ENCODE results near the gene VDAC2. TPM values are rescaled to one million over a fixed set of nuclear protein-coding genes. Genes with fewer than 3 reads are reported as not detected.

VDAC2 gene
- total and polyA plus RNA-seq, 10 of the 15 experiments (the other 5 are each of a cell fraction or from before 2014, with no cell fraction given): 73.4 to 294 (median 146) TPM

DNA sequence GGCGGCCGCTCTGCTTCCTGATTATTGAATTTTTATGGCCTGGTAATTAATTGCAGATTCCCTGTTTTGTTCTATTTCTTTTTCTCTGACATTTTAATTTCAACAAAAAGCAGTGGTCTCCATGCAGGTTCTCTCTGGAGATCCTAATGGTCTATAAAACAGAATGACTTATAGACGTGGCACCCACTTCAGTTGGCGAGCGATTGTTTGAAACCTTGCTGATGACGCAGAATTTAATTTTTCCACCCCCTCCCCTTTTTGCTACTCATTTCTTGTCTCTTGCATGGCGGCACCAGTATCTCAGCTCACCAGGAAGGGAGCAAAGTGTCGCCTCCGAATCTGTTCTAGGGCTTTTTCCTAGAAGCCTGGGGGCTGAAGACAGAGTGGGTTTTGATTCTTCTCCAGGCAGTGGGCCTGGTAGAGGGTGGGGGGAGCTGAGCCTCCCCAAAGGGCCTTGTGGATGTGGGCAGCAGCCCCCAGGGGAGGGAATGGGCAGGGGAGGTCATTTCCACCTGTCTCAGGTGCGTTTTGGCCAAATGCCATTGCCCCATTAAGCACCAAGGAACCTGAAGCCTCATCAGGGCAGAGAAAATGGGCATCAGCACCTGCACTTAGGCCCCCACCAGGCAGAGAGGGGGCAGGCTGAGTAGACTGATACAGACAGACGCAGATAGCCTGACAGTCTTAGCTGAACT is 28.6 kb downstream of the VDAC2 start (continued):
- TF ChIP-seq, protein P1, sequence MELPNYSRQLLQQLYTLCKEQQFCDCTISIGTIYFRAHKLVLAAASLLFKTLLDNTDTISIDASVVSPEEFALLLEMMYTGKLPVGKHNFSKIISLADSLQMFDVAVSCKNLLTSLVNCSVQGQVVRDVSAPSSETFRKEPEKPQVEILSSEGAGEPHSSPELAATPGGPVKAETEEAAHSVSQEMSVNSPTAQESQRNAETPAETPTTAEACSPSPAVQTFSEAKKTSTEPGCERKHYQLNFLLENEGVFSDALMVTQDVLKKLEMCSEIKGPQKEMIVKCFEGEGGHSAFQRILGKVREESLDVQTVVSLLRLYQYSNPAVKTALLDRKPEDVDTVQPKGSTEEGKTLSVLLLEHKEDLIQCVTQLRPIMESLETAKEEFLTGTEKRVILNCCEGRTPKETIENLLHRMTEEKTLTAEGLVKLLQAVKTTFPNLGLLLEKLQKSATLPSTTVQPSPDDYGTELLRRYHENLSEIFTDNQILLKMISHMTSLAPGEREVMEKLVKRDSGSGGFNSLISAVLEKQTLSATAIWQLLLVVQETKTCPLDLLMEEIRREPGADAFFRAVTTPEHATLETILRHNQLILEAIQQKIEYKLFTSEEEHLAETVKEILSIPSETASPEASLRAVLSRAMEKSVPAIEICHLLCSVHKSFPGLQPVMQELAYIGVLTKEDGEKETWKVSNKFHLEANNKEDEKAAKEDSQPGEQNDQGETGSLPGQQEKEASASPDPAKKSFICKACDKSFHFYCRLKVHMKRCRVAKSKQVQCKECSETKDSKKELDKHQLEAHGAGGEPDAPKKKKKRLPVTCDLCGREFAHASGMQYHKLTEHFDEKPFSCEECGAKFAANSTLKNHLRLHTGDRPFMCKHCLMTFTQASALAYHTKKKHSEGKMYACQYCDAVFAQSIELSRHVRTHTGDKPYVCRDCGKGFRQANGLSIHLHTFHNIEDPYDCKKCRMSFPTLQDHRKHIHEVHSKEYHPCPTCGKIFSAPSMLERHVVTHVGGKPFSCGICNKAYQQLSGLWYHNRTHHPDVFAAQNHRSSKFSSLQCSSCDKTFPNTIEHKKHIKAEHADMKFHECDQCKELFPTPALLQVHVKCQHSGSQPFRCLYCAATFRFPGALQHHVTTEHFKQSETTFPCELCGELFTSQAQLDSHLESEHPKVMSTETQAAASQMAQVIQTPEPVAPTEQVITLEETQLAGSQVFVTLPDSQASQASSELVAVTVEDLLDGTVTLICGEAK (IDR thresholded peaks at IDR 0.05; ENCODE audit: borderline replicate concordance): no peak
- no peak for TF ChIP-seq MEF2B (IDR thresholded peaks at IDR 0.05; ENCODE audit: partially characterized antibody, poor library complexity, severe bottlenecking)
- TF ChIP-seq, protein P2, sequence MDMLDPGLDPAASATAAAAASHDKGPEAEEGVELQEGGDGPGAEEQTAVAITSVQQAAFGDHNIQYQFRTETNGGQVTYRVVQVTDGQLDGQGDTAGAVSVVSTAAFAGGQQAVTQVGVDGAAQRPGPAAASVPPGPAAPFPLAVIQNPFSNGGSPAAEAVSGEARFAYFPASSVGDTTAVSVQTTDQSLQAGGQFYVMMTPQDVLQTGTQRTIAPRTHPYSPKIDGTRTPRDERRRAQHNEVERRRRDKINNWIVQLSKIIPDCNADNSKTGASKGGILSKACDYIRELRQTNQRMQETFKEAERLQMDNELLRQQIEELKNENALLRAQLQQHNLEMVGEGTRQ (IDR thresholded peaks at IDR 0.05; ENCODE audit: borderline replicate concordance, low read depth, low read length): no peak
- TF ChIP-seq RCOR1 (conservative IDR thresholded peaks at IDR 0.05; ENCODE audit: low read depth, low read length): no peak
